ENCODE data around the gene C17orf107. TPM values are rescaled to one million over a fixed set of nuclear protein-coding genes. Genes with fewer than 3 reads are reported as not detected.

C17orf107 gene
- polyA plus RNA-seq, 1 donor (not counting 4 experiments of a cell fraction or from before 2014, with no cell fraction given): 0.33 TPM

DNA sequence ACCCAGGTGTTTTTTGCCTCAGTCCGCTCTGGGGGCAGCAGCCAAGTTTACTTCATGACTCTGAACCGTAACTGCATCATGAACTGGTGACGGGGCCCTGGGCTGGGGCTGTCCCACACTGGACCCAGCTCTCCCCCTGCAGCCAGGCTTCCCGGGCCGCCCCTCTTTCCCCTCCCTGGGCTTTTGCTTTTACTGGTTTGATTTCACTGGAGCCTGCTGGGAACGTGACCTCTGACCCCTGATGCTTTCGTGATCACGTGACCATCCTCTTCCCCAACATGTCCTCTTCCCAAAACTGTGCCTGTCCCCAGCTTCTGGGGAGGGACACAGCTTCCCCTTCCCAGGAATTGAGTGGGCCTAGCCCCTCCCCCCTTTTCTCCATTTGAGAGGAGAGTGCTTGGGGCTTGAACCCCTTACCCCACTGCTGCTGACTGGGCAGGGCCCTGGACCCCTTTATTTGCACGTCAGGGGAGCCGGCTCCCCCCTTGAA lies 2.1 kb upstream of the C17orf107 start:
- FAIRE-seq (no peak), DNase-seq (ENCODE audit: low read depth, low spot score) (no peak)
- H3K4me1 ChIP-seq (ENCODE audit: control insufficient read depth, extremely low read depth, insufficient read depth, low read length): peaks cover 6% of the 10 kb centered on the region
- H3K36me3 ChIP-seq (ENCODE audit: control insufficient read depth in 2 of 2, extremely low read depth in 1 of 2, insufficient read depth in 2 of 2, low read length in 2 of 2): peaks cover 39% of the 10 kb centered on the region in 2 experiments
- no peak overlapping the region for H3K4me2 ChIP-seq (ENCODE audit: control insufficient read depth, extremely low read depth, insufficient read depth, low read depth, low read length)
- TF ChIP-seq, protein P1, sequence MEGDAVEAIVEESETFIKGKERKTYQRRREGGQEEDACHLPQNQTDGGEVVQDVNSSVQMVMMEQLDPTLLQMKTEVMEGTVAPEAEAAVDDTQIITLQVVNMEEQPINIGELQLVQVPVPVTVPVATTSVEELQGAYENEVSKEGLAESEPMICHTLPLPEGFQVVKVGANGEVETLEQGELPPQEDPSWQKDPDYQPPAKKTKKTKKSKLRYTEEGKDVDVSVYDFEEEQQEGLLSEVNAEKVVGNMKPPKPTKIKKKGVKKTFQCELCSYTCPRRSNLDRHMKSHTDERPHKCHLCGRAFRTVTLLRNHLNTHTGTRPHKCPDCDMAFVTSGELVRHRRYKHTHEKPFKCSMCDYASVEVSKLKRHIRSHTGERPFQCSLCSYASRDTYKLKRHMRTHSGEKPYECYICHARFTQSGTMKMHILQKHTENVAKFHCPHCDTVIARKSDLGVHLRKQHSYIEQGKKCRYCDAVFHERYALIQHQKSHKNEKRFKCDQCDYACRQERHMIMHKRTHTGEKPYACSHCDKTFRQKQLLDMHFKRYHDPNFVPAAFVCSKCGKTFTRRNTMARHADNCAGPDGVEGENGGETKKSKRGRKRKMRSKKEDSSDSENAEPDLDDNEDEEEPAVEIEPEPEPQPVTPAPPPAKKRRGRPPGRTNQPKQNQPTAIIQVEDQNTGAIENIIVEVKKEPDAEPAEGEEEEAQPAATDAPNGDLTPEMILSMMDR (optimal IDR thresholded peaks at IDR 0.05 in 1 of 3, IDR thresholded peaks at IDR 0.05 in 1 of 3, conservative IDR thresholded peaks at IDR 0.05 in 1 of 3; ENCODE audit: extremely low read depth in 1 of 3, insufficient read depth in 2 of 3, low read length in 3 of 3): no peak
- TF ChIP-seq EZH2 (IDR thresholded peaks at IDR 0.05; ENCODE audit: low read length): no peak
- peaks cover 12% of the 10 kb centered on the region for H4K20me1 ChIP-seq (ENCODE audit: control insufficient read depth, extremely low read depth, insufficient read depth, low read length)
- dilution Hi-C loops (cut with MboI; ENCODE audit: extremely low pct_ligation_motif_present, low sequenced_read_pairs): no loop called here
- no peaks in the 10 kb centered on the region for H3K9me1 ChIP-seq (ENCODE audit: control insufficient read depth, extremely low read depth, insufficient read depth, low read length)
- H3K27me3 ChIP-seq (ENCODE audit: control insufficient read depth, extremely low read depth, insufficient read depth, low read length): no peaks in the 10 kb centered on the region
- no peak overlapping the region for H2AFZ ChIP-seq (ENCODE audit: control insufficient read depth, low read length)
- no peaks in the 10 kb centered on the region for H3K79me2 ChIP-seq (ENCODE audit: control insufficient read depth, insufficient read depth, low read length)
- H3K9me3 ChIP-seq (ENCODE audit: control insufficient read depth, low read depth, low read length): no peaks in the 10 kb centered on the region
- H3K27ac ChIP-seq (ENCODE audit: control insufficient read depth, insufficient read depth, low read length): no peak overlapping the region
- H3K9ac ChIP-seq (ENCODE audit: control insufficient read depth, extremely low read depth, insufficient read depth, low read length): no peak overlapping the region
- no peak overlapping the region for H3K4me3 ChIP-seq (ENCODE audit: control insufficient read depth in 2 of 3, extremely low read depth in 1 of 3, insufficient read depth in 2 of 3, low read depth in 1 of 3, low read length in 3 of 3)

DNA sequence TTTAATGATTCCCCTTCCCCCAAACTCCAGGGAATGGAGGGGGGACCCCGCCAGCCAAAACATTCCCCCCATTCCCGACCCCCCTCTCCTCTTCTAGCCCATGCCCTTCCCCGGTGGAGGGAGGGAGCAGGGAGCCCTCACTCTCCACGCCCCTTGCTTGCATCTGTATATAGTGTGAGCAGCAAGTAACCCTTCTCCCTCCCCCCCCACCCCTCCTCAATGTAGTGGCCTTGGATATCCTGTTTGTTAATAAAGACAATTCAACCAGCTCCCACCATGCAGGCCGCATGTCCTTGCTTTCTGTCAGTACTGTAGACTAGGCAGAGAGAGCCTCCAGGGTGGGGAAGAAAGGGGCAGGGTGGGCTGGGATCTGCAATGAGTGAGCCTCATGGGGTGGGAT lies 1.6 kb upstream of the C17orf107 start:
- H3K27ac ChIP-seq (ENCODE audit: control insufficient read depth, insufficient read depth, low read length): no peak overlapping the region
- H3K9ac ChIP-seq (ENCODE audit: control insufficient read depth, extremely low read depth, insufficient read depth, low read length): no peak overlapping the region
- no peak overlapping the region for H2AFZ ChIP-seq (ENCODE audit: control insufficient read depth, low read length)
- no peaks in the 10 kb centered on the region for H3K9me3 ChIP-seq (ENCODE audit: control insufficient read depth, low read depth, low read length)
- FAIRE-seq (no peak), DNase-seq (ENCODE audit: low read depth, low spot score) (no peak)
- no peak overlapping the region for H3K4me3 ChIP-seq (ENCODE audit: control insufficient read depth in 2 of 3, extremely low read depth in 1 of 3, insufficient read depth in 2 of 3, low read depth in 1 of 3, low read length in 3 of 3)
- no peaks in the 10 kb centered on the region for H3K79me2 ChIP-seq (ENCODE audit: control insufficient read depth, insufficient read depth, low read length)
- dilution Hi-C loops (cut with MboI; ENCODE audit: extremely low pct_ligation_motif_present, low sequenced_read_pairs): no loop called here
- no peak overlapping the region for H3K4me2 ChIP-seq (ENCODE audit: control insufficient read depth, extremely low read depth, insufficient read depth, low read depth, low read length)
- peaks cover 7% of the 10 kb centered on the region for H3K4me1 ChIP-seq (ENCODE audit: control insufficient read depth, extremely low read depth, insufficient read depth, low read length)
- H4K20me1 ChIP-seq (ENCODE audit: control insufficient read depth, extremely low read depth, insufficient read depth, low read length): peaks cover 12% of the 10 kb centered on the region
- no peaks in the 10 kb centered on the region for H3K27me3 ChIP-seq (ENCODE audit: control insufficient read depth, extremely low read depth, insufficient read depth, low read length)
- TF ChIP-seq, protein P1 (optimal IDR thresholded peaks at IDR 0.05 in 1 of 3, IDR thresholded peaks at IDR 0.05 in 1 of 3, conservative IDR thresholded peaks at IDR 0.05 in 1 of 3; ENCODE audit: extremely low read depth in 1 of 3, insufficient read depth in 2 of 3, low read length in 3 of 3): no peak
- TF ChIP-seq EZH2 (IDR thresholded peaks at IDR 0.05; ENCODE audit: low read length): no peak
- H3K36me3 ChIP-seq (ENCODE audit: control insufficient read depth in 2 of 2, extremely low read depth in 1 of 2, insufficient read depth in 2 of 2, low read length in 2 of 2): peaks cover 34% of the 10 kb centered on the region in 2 experiments
- no peaks in the 10 kb centered on the region for H3K9me1 ChIP-seq (ENCODE audit: control insufficient read depth, extremely low read depth, insufficient read depth, low read length)

All from keratinocyte (primary cell).